Posterior vena cava (tissue), 2 donors: ENCODE data around the gene MYBBP1A. TPM values are rescaled to one million over a fixed set of nuclear protein-coding genes. Genes with fewer than 3 reads are reported as not detected.

ENCODE experiments used
- DNase-seq: peaks from one replicate; pipeline ENCODE4 v3.0.0-alpha.2; 2020; ENCODE audit warnings: low spot score
- intact Hi-C, 2 donors: fragments of 100-400 bp; cut with DNase I; formaldehyde crosslinking; loops; one replicate each; pipeline versions ENCODE4 v1.14.1 to v1.14.2; 2022 to 2023
- total RNA-seq, 2 donors: library from RNA; stranded (reverse); fragmentation: NEBNext Ultra II Directional; extraction: Animal tissue kit (Norgen Biotek cat#: 25700); gene quantifications; one replicate each; pipeline ENCODE4 v1.2.1, GENCODE V29; 2021
- donor health status: DM: yes; HTN: yes; CAD: no.
- donor health status: DM: yes; HTN: yes; CAD: no.

Gene MYBBP1A
- total RNA-seq, 2 donors from 2014 or later, result 37.9 to 41.0 TPM

GRCh38 chr17:4513113-4514032 lies 41.8 kb downstream of the MYBBP1A start:
- intact Hi-C loops, result no loop called here
- DNase-seq, result no peak

GRCh38 chr17:4512156-4513112 lies 42.8 kb downstream of the MYBBP1A start:
- no peak for DNase-seq
- intact Hi-C loops, result loop anchor here in 1 of 2 donors (1.0 kb wide), 1 partner anchor 14 kb away; no protein-coding TSS in a partner anchor

GRCh38 chr17:4511199-4511932 lies 43.8 kb downstream of the MYBBP1A start:
- intact Hi-C loops, result no loop called here
- no peak for DNase-seq

- DNase-seq, result no peak
Observed at GRCh38 chr17:4510618-4510941, 44.6 kb downstream of the MYBBP1A start.

GRCh38 chr17:4509923-4510617 lies 45.1 kb downstream of the MYBBP1A start:
- peak; percentile 92 for DNase-seq

More at GRCh38 chr17:4510618-4510941, 44.6 kb downstream of the MYBBP1A start:
- intact Hi-C loops, result no loop called here

GRCh38 chr17:4509401-4509800 lies 45.8 kb downstream of the MYBBP1A start:
- no peak for DNase-seq

More at GRCh38 chr17:4509923-4510617, 45.1 kb downstream of the MYBBP1A start:
- intact Hi-C loops, result no loop called here

GRCh38 chr17:4508207-4508606 lies 47.0 kb downstream of the MYBBP1A start:
- DNase-seq, result no peak
- intact Hi-C loops, result no loop called here

More at GRCh38 chr17:4509401-4509800, 45.8 kb downstream of the MYBBP1A start:
- intact Hi-C loops, result no loop called here

GRCh38 chr17:4507361-4508111 lies 47.6 kb downstream of the MYBBP1A start:
- intact Hi-C loops, result no loop called here
- no peak for DNase-seq

- DNase-seq, result no peak
- intact Hi-C loops, result no loop called here
Observed at GRCh38 chr17:4506892-4507291, 48.3 kb downstream of the MYBBP1A start.

GRCh38 chr17:4506175-4506813 lies 48.9 kb downstream of the MYBBP1A start:
- intact Hi-C loops, result no loop called here
- no peak for DNase-seq

GRCh38 chr17:4505187-4505586 lies 50.0 kb downstream of the MYBBP1A start:
- no peak for DNase-seq
- intact Hi-C loops, result no loop called here

- intact Hi-C loops, result no loop called here
- no peak for DNase-seq
Observed at GRCh38 chr17:4504188-4504587, 51.0 kb downstream of the MYBBP1A start.

GRCh38 chr17:4503283-4504025 lies 51.7 kb downstream of the MYBBP1A start:
- DNase-seq, result no peak
- intact Hi-C loops, result no loop called here

- intact Hi-C loops, result no loop called here
- DNase-seq, result no peak
Observed at GRCh38 chr17:4502466-4503154, 52.6 kb downstream of the MYBBP1A start.

GRCh38 chr17:4501295-4501949 lies 53.8 kb downstream of the MYBBP1A start:
- intact Hi-C loops, result loop anchor here in 1 of 2 donors (2.0 kb wide), 1 partner anchor 69 kb away; the partner anchor contains the start of gene SPNS3
- DNase-seq, result no peak

GRCh38 chr17:4500191-4500571 lies 55.0 kb downstream of the MYBBP1A start:
- no peak for DNase-seq
- intact Hi-C loops, result loop anchor here in 1 of 2 donors (2.0 kb wide), 1 partner anchor 67 kb away; the partner anchor contains the start of gene SPNS3
